Activated CD4-positive, alpha-beta T cell treated with anti-CD3 and anti-CD28 coated beads for 4 hours (primary cell): ENCODE measurements around the gene DSE.

ENCODE experiments used
- DNase-seq, 2 donors: peaks; one replicate each; pipeline ENCODE4 v3.0.0-alpha.2; 2020

The DSE gene

DNA sequence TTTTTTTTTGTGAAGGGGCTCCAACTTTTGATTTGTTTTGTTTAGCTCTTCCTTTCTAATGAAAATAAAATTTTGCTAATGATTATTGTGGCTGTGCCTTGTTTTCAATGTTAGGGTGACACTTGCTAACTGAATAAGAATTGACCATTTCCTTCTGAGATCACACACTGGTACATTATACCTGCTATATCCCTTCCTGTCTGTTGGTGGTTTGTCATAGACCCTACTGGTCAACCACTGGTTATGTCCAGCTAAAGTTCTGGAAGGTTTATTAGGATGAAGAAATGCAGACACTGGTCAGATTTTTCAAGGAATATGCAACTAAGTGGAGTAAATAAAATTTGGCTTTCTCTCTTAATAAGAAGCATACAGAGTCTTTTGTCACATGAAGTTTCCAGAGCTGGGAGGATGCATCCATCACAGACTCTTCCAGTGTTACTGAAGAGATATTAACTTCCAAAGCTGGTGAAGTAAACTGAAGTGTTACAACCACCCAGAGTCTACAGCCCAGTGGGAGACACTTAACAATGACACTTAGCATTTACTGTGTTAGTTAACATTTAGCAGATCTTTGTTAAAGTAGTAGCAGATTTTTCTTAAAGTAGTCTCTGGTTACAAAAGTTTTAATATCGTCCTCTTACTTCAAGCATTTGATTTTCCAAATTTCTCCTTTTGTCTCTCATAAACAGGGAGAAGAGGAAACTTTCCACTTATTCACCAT is 121.0 kb downstream of the DSE start:
- DNase-seq: no peak

DNA sequence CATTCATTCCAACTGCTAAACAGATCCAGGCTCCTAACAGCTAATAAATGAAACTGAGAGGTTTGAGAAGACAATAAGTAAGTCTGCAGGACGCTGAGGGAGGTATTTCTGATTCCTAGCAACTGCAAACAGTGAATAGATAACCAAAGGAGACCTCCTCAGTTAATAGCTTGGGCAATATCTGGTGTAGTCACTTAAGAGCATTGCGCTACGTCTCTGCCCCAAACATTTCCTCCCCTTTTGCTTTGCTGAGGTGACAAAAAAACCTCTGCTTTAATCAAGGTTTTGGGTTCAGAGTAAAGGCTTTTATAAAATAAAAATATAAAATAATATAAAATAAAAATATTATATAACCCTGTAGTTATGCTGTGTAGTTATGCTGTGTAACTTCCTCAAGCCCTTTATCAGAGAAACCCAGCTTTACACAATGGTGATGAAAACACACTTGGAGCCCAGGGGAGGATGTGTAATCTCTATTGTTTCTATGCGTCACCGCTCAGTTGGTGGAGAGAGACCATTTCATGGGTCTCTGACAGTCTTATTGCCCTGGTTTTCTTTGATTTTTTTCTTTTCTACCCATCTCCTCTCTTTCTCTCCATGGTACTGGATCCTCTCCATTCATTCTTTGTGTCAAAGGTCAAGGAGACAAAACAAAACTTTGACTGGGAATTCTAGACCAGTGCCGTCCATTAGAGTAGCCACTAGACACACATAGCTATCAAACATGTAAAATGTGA is 121.8 kb downstream of the DSE start:
- no peak for DNase-seq
